HG02884 (cell line): Measurements from ENCODE around the gene RASGRP1.

Experiments
- ATAC-seq: cut with Tn5 transposase; IDR thresholded peaks from one replicate; pipeline ENCODE4 v1.9.1; 2021; ENCODE audit warnings: mild to moderate bottlenecking, moderate library complexity; ENCODE audit not compliant: unreplicated experiment

The RASGRP1 gene

DNA sequence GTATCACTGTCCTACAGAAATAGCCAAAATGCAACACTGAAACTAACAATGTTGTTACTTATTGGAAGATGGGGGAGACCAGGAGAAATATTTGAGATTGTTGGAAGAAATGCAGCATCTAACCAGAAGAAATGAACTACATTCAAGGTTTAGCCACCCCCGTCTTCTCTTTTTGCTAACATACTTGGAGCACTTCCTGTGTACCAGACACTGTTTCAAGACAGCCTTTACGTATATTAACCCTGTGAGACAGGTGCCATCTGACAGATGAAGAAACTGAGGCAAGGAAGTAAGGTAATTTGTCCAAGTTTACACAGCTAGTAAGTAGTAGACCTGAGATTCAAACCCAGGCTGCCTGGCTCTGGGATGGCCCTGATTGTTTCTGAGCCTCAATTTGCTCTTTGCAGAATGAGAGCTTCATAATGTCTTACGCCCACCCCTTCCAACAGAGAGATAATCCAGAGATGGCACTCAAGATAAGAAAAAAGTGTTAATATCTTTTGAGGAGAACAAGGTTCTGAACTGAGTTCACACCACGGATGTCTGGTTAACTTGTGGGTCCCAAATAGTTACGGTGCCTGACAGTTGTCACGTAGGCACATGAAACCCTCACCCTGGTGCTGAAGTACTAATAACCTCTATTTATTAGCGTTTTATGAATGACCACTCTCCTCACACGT, 26.1 kb downstream of the RASGRP1 start:
- no peak for ATAC-seq

DNA sequence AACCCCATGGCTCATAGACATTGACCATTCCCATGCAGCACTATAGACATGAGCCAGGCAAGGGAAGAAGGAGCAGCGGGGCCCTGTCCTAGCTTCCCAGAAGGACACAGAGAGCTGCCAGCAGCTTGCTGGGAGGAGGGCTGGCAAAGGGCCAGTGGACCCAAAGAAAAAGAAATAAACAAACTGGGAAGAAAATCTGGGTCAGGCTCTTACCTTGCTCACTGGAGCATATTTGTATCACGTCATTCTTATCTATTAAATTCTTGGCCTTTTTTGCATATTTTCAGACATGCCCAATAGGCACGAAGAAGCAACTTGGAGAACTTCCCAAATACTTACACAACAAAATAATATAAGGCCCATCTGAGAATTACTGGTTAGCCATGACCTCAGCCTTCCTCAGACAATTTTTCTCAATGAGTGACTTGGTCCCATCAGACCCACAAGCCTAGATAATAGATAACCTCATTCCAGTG, 28.4 kb downstream of the RASGRP1 start:
- no peak for ATAC-seq

DNA sequence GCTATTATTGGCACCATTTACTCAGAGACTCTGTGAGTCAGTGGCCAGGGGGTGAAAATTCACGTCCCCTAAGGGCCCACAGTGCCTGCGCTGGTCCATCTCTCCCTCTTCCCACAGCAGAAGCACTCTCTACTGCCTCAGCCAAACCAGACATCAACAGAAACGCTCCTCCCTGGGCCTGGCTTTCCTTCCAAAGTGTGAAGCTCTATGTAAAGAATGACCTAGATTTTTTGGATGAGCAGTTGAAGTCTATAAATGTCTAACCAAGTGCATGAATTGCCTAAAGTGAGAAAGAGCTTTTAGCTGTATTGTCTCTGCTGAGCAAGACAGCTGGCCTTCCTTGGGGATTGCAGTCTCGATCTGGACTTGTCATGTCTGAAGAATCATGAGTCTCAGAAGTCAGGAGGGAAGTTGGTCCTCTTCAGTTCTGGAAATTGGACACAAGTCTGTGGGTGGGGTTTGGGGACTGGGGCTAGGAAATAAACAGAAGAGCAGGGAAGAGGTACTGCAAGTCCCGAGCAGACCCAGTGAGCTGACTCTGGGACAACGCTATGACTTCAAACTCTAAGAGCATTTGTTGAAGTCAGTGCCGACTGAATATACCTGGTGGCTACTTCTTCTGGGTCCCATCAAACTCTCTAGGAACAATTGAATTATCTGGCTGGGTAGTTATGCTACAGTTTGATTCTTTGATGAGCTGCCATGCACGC, 29.0 kb downstream of the RASGRP1 start:
- ATAC-seq = no peak

- no peak for ATAC-seq
These were observed 29.9 kb downstream of the RASGRP1 start for GRCh38 chr15:38534691-38535090.

- ATAC-seq = no peak
These were observed 30.7 kb downstream of the RASGRP1 start for GRCh38 chr15:38533926-38534325.

- no peak for ATAC-seq
These were observed 31.1 kb downstream of the RASGRP1 start for GRCh38 chr15:38533416-38533915.

DNA sequence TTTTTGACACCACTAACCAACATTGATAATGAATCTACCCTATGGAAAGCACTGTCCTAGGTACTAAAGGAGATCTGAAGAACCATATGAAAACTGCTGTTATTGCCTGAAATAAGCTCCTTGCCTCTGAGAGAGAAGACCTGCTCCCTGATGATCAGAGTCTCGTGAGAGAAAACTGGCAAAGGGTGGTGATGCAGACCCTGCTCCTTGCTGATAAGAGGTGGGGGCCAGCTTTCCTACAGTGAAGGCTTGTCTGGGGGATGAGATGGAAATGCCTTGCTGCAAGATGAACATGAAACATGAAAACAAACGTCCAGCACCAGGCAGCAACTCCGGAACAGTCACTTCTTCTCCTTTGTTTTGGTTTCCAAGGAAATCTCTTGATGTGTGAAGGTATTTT, 31.9 kb downstream of the RASGRP1 start:
- no peak for ATAC-seq

DNA sequence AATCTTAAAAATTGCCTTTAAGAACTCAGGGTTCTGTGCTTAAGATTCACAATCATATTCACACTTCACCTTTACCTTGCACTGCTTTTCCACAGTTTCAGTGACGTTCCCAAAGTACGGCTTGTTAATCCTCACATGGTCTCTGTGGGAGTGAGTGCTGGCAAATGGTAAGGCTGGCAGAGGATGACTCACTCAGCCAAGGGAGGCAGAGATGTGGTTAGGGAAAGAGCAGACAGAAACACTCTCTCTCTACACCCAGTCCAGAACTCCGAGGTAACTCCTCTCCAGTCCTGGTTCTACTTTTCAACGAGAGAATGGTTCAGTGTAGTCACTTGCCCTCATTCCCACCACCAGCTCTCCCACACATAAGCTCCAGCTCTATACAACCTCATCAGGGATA, 33.1 kb downstream of the RASGRP1 start:
- no peak for ATAC-seq

GRCh38 chr15:38530113-38530512, 34.5 kb downstream of the RASGRP1 start:
- ATAC-seq = no peak

DNA sequence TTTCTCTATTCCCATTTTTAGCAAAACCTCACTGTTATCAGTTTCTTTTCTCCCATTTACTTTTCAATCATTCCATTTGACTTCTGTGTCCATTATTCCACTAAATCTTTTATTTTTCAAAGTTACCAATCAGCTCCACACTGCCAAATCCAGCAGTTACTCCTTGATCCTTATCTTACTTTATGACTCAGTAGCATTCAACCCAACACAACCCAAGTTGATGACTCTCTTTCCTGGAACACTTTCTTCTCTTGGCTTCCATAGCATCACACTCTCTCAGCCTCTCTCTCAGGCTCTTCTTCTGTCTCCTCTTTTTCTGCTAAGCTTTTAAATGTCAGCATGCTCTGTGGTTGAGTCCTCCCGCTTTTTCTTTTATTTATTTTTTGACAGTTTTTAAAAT, 36.3 kb downstream of the RASGRP1 start:
- no peak for ATAC-seq

DNA sequence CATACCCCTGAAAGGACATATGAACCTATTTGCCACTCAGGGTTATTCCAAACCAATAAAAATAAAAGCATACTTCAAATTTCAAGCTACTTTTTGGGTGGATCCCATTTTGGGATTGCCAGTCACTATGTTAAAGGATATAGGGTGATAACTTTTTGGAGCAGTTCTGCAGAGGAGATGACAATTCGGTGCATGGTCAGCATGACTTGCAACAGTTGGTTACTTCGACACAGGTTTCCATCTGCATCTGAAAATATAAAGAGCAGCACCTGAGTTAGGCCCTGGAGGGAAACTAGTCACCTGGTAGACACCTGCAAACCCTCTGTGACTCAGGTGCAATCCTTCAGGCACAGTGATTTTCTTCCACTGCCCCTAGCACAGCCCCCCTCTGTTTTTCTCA, 38.5 kb downstream of the RASGRP1 start:
- no peak for ATAC-seq

DNA sequence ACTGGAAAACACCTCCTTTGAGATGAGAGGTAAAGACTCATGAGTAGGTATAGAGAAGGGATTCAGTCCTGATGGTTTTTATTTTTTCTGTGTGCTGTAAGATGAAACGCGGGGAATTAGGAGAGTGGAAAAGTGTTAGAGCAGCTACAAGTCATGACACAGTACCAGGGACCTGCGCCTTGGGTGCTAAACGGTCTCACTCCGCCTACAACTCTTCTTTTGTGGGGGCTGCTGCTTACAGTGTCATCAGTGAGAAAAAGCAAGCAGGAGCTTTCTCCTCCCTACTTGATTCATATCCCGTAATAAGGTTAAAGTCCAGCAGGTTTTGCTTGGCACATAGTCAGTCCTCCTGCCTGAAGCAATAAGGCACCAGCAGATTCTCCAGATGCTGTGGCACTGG, 39.1 kb downstream of the RASGRP1 start:
- no peak for ATAC-seq

GRCh38 chr15:38524156-38524555, 40.5 kb downstream of the RASGRP1 start:
- ATAC-seq = no peak

- peak; percentile 54 for ATAC-seq
These were observed 41.7 kb downstream of the RASGRP1 start for GRCh38 chr15:38522922-38523321.

DNA sequence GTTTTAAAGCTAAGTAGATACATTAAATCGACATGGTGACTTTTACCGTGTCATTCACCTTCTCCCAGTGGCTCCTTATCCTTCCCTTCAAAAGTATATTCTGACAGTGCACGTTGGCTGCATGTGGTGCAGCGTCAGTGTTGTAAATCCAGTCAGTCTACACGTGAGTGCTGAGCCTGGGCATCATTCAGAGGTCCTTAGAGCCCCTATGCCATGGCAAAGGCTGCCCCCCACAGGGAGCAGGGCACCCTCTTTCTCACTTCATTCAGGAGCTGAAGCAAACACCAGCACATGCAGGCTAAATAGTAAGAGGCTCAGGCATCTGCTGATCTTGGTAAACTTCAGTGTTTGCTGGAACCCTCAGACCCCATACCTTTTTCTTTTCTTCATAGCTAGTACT, 43.3 kb downstream of the RASGRP1 start:
- ATAC-seq = no peak

DNA sequence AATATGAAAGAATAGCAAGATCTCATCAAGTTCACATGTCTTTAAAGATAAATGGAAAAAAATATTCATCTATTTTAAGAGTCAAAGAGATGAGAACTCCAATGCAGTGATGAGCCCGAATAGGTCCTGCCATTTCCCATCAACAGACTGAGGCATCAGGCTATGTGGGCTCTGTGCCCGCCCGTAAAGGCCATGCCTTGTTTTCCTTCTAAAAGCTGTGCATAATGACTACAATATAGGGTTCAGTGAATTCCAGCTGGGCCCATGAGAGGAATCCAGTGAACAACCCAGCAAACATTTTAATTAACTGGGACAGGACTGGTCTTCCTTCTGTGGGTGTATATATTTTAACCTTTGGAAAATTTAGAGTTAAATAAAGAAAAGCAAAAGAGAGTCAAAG, 44.6 kb downstream of the RASGRP1 start:
- no peak for ATAC-seq

DNA sequence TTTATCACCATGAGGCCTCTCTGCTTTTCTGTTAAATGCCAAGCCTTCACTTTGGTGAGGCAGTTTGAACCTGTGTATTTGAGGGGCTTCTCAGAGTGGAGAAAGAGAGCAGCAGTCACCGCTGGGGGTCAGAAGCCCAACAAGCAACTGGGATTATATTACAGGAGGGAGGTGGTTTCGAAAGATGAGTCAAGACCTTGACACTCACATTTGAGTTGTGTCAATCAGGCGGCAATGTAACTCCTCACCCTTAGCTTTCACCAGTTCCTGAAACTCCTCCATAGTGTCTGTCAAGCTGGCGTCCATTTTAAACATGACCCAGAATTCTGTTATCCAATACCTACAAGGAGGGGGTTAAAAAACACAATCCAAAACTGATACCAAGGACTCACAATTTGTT, 46.5 kb downstream of the RASGRP1 start:
- no peak for ATAC-seq

- no peak for ATAC-seq
These were observed 47.2 kb downstream of the RASGRP1 start for GRCh38 chr15:38517312-38517975.

GRCh38 chr15:38516626-38517025, 48.0 kb downstream of the RASGRP1 start:
- ATAC-seq = no peak

- ATAC-seq = no peak
These were observed 50.0 kb downstream of the RASGRP1 start for GRCh38 chr15:38514601-38515000.

DNA sequence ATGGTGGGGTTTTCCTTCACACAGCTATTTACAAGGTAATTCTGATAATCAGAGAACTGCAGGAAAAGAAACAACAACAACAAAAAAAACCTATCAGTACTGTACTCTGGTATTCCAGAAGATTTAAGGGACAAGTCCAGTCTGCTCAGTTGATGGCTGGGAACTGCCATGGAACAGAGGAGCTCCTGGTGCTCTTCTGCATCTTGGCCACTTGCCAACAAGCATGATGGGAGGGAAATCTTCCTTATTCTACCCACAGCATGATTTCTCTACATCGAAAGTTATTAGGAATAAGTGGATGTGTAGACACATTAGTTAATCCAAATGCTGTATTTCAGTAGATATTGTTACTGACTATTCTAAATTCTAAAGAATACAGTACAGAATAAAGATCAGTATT, 51.7 kb downstream of the RASGRP1 start:
- ATAC-seq = no peak

DNA sequence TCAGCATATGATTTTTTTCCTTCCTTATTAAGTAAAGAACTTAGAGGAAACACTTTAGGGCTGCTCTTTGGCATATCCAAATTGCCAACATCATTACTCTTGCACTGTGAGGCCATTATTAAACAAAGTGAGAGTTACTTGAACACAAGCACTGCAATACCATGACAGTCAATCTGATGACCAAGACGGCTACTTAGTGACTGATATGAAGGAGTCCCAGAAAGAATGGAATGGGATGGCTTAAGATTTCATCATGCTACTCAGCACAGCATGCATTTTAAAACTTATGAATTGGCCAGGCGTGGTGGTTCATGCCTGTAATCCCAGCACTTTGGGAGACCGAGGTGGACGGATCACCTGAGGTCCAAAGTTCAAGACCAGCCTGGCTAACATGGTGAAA, 55.5 kb downstream of the RASGRP1 start:
- ATAC-seq = no peak
